Rectal smooth muscle tissue (tissue), 1 donor: ENCODE measurements around the gene ENTPD8.
"Not testable (repeated sequence)": the region's sequence is repeated elsewhere in the genome, so short reads cannot be mapped to it uniquely, and the experiment has no call there.

Source experiments
- H3K27ac ChIP-seq: one replicate; pipeline ENCODE4 v1.7.0; 2013; ENCODE audit warnings: low read depth, low read length, inconsistent platforms
- H3K27me3 ChIP-seq: one replicate; pipeline ENCODE4 v1.7.0; 2013; ENCODE audit warnings: low read length; ENCODE audit not compliant: control insufficient read depth, insufficient read depth
- H3K36me3 ChIP-seq: one replicate; pipeline ENCODE4 v1.7.0; 2013; ENCODE audit warnings: low read length; ENCODE audit not compliant: control insufficient read depth, insufficient read depth
- H3K4me1 ChIP-seq: one replicate; pipeline ENCODE4 v1.7.0; 2013; ENCODE audit warnings: low read length; ENCODE audit not compliant: control insufficient read depth, insufficient read depth
- H3K4me3 ChIP-seq: one replicate; pipeline ENCODE4 v1.7.0; 2013; ENCODE audit warnings: low read length
- H3K9ac ChIP-seq: one replicate; pipeline ENCODE4 v1.7.0; 2013; ENCODE audit warnings: low read length

Gene ENTPD8

DNA sequence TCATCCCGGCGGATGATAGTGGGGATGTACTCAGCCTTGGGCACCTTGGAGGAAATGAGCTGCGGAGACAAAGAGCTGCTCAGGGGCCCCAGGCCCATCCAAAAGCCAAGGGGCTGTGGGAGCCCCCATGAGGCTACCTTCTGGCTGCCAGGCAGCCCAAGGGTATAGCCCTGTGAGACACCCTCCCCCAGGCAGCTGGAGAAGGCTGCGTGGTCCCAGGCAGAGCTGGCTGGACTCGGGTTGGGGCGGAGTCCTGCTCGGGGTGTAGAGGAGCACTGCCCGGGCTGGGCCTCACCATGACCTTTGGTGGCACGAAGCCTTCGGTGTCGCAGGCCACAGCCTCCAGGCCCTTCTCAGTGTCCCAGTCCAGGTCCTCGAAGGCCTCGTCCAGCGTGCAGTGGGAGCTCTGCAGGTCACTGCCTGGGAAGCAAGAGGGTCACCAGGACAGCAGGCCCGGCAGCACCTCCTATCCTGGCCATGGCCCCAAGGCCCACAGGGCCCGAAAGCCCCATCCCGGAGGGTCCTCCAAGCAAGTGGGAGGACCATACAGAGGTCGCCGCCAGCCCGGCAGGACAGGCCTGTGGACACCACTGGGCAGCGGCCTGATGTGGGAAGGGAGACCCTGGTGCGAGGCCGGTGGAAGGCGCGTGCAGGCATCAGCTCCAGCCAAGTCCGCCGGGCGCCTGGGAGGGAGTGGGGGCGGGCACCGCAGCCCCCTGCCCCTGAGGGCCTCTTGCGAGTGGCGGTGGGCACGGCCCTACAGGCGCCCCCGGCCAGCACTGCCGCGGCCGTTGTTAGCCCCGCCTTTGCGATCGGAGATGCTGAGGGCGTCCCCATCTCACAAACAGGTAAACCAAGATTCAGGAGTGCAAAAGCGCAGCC is 11.8 kb upstream of the ENTPD8 start:
- H3K4me3 ChIP-seq = peak overlapping the region; percentile 63

DNA sequence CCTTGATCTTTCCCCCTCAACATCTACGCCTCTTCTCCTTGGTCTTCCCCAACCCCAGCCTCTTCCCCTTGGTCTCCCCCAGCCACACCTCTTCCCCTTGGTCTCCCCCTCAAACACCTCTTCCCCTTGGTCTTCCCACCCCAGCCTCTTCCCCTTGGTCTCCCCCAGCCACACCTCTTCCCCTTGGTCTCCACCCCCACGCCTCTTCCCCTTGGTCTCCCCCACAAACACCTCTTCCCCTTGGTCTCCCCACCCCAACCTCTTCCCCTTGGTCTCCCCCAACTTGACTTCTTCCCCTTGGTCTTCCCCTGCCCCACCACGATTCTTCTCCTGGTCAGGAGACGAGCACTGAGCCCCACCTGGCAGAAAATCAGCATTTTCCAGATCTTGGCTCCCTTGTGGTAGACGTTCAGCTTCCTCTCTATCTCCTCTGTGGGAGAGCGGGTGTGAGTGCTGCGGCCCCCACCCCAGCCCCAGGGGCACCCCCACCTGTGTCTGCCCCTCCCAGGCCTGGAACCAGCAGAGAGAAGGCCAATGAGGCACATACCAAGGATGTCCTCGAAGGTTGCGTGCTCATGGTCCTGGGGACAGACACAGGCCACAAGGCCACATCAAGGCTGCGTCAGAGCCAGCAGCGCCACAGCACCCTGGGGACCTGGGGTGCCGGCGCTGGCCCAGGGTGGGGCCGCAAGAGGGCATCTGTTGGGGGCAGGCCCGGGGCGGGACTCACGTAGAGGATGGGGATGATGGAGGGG is 11.0 kb upstream of the ENTPD8 start:
- Histone ChIP-seq H3K36me3 (peaks cover 4% of the 10 kb centered on the region), H3K27me3 (no peaks in the 10 kb centered on the region), H3K9ac (no peak overlapping the region), H3K27ac (no peak overlapping the region), H3K4me3 (no peak overlapping the region), H3K4me1 (peaks cover 9% of the 10 kb centered on the region)

More for the DNA sequence above, 11.8 kb upstream of the ENTPD8 start:
- H3K36me3 ChIP-seq = peaks cover 4% of the 10 kb centered on the region
- H3K4me1 ChIP-seq = peaks cover 11% of the 10 kb centered on the region
- H3K27me3 ChIP-seq = no peaks in the 10 kb centered on the region
- H3K27ac ChIP-seq = no peak overlapping the region
- H3K9ac ChIP-seq = no peak overlapping the region

DNA sequence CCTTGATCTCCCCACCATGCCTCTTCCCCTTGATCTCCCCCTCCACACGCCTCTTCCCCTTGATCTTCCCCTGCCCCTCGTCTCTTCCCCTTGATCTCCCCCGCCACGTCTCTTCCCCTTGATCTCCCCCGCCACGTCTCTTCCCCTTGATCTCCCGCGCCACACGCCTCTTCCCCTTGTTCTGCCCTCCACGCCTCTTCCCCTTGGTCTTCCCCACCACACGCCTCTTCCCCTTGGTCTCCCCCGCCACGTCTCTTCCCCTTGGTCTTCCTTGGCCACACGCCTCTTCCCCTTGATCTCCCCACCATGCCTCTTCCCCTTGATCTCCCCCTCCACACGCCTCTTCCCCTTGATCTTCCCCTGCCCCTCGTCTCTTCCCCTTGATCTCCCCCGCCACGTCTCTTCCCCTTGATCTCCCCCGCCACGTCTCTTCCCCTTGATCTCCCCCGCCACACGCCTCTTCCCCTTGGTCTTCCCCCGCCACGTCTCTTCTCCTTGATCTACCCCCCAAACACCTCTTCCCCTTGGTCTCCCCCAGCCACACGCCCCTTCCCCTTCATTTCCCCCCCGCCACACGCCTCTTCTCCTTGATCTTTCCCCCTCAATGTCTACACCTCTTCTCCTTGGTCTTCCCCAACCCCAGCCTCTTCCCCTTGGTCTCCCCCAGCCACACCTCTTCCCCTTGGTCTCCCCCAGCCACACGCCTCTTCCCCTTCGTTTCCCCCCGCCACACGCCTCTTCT is 10.3 kb upstream of the ENTPD8 start:
- H3K4me3 ChIP-seq, H3K9ac ChIP-seq, H3K4me1 ChIP-seq, H3K36me3 ChIP-seq, H3K27ac ChIP-seq, H3K27me3 ChIP-seq: not testable (repeated sequence)

DNA sequence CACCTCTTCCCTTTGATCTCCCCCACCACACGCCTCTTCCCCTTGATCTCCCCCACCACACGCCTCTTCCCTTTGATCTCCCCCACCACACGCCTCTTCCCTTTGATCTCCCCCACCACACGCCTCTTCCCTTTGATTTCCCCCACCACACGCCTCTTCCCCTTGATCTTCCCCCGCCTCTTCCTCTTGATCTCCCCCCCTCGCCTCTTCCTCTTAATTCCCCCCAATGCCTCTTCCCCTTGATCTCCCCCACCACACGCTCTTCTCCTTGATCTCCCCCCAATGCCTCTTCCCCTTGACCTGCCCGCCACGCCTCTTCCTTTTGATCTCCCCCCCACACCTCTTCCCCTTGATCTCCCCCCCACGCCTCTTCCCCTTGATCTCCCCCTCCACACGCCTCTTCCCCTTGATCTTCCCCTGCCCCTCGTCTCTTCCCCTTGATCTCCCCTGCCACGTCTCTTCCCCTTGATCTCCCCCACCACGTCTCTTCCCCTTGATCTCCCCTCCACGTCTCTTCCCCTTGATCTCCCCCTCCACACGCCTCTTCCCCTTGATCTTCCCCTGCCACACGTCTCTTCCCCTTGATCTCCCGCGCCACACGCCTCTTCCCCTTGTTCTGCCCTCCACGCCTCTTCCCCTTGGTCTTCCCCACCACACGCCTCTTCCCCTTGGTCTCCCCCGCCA is 9.5 kb upstream of the ENTPD8 start:
- not testable (repeated sequence) for H3K27me3 ChIP-seq, H3K27ac ChIP-seq

DNA sequence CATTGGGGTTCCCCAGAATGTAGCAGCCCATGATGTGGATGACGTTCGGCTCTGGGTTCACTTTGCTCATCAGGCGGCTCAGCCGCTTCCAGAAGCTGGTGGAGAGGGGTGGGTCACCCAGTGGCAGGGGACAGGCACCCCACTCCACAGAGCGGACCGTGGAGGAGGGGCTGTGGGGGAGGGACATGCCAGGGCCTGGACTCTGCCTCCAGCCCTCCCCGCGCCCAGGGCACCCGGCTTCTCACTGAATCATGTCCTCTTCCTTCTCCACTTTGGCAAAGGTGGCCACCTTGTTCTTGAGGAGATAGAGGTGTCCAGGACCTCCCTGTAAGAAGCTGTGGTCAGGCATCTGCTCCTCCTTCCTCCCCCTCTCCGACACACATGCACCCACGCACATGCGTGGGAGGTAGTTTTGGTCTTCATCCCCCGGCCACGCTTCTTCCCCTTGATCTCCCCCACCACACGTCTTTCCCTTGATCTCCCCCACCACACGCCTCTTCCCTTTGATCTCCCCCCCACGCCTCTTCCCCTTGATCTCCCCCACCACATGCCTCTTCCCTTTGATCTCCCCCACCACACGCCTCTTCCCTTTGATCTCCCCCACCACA is 8.9 kb upstream of the ENTPD8 start:
- no peak overlapping the region for H3K9ac ChIP-seq
- H3K27ac ChIP-seq = no peak overlapping the region
- H3K27me3 ChIP-seq = no peaks in the 10 kb centered on the region
- H3K36me3 ChIP-seq = peaks cover 4% of the 10 kb centered on the region
- peaks cover 9% of the 10 kb centered on the region for H3K4me1 ChIP-seq
- no peak overlapping the region for H3K4me3 ChIP-seq

More for the DNA sequence above, 9.5 kb upstream of the ENTPD8 start:
- H3K4me1 ChIP-seq, H3K4me3 ChIP-seq, H3K36me3 ChIP-seq, H3K9ac ChIP-seq: not testable (repeated sequence)

DNA sequence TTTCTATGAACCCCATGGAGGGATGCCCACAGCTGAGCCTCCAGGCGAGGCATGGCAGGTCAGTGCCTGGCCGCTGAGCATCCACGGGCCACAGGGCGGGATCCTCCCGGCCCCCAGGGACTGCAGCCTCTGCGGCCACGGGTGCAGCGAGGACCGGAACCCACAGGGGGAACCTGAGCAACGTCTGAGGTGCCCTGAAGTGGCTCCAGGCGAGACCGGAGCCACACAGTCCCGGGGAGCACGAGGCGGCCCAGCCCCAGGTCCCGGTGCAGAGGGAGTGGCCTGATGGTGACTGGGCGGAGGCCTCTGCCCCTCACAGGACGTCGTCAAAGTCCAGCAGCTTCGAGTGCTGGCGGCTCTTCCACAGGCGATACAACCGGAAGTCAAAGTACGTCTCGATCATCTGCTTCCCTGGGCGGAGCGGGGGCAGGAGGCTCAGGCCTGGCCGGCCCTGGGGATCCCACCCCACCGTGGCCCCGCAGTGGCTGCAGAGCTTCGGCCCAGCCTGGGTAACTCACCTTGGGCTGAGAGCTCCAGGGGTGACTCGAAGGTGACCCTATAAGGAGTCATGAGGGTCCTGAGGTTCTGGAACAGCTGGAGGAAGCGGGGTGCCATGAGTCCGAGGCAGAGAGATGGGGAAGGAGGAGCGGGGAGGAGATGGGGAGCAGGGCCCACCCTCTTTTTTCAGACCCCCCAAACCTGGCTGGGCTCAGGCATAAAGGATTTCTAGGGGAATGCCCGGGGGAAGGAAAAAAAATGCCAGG is 8.1 kb upstream of the ENTPD8 start:
- Histone ChIP-seq H3K9ac (no peak overlapping the region), H3K4me3 (no peak overlapping the region), H3K27ac (no peak overlapping the region), H3K36me3 (peaks cover 4% of the 10 kb centered on the region), H3K27me3 (no peaks in the 10 kb centered on the region), H3K4me1 (peaks cover 3% of the 10 kb centered on the region)

DNA sequence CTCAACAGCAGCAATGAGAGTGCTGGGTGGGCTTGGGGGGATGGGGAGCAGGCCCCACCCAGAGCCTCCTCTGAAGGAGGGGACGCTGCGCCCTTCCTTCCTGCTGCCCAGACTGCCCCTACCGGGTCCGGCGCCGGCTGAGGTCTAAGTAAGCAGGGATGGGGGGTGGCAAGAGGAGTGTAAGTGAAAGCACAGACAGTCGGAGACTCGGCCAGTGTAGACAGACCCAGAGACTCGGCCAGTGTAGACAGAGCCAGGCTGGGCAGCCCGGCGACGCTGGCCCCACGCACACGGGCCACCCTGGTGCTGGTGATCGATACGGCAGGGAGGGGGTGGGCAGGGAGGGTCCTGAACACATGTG is 7.4 kb upstream of the ENTPD8 start:
- Histone ChIP-seq H3K27ac (no peak overlapping the region), H3K9ac (no peak overlapping the region), H3K4me3 (no peak overlapping the region), H3K4me1 (peaks cover 3% of the 10 kb centered on the region), H3K36me3 (peaks cover 4% of the 10 kb centered on the region), H3K27me3 (no peaks in the 10 kb centered on the region)

DNA sequence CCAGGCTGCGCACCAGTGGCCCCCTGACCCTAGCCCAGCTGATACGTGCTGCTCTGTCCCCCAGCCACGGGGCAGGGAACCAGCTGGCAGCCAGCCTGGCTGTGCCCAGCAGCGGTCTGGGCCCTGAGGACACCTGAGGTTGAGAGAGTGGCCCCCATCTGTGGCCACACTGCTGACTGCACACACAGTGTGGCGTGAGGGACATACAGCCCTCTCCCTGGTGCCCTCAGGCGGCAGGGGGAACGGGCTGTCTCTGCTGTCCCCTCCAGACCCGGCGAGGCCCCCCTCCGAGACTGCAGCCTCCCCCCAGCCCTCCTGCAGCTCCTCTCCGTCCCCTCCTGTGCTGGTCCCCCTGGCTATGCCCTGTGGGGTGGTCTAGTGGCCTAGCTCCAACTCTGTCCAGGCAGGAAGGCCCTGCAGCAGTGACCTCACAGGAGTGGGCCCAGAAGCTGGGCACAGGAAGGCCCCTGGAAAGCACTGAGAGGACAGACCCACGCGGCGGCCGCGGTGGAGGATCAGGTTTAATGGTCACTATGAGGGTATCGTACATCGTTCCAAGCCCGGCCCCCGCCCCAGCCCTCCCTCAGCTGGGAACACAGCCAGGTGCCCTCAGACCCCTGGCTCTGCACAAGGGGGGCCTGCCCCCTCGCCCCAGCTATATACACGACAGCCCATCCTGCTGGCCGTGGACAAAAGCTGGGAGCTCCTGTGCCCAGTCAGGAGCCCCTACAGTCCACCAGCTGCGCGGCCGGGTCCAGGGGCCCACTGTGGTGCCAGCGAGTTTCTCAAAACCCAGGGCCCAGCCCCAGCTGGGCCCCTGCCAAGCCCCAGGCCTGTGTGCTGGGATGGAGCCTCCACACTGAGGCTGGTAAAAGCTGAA is 6.8 kb upstream of the ENTPD8 start:
- Histone ChIP-seq H3K4me3 (no peak overlapping the region), H3K27me3 (no peaks in the 10 kb centered on the region), H3K27ac (no peak overlapping the region), H3K36me3 (peaks cover 4% of the 10 kb centered on the region), H3K9ac (no peak overlapping the region), H3K4me1 (no peaks in the 10 kb centered on the region)

DNA sequence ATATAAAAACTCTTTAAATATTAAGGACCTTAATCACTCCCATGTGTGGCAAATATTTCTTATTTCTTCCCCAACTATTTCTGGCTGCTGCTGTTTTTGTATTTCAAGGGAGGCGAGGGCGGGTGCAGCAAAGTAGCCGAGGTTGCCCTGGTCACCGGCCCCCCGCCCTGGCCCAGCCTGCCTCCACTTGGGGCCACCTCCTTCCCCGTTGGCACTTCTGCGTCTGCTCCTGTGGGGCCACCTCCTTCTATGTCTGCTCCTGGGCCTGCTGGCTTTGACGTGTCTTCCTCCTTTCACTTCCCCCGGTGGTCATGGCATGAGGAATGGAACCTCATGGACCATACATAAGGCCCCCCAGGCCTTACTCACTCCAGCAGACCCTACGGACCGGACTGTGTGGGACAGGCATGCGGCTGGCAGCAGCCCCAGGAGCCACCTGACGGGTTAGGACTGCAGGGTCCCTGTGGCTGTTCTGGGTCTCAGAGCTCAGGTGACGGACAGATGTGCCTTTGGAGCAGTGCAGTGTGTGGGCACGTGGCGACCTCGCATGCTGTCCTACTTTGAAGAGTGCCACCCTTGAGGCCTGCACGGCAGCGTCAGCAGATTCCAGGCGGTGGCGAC is 5.8 kb upstream of the ENTPD8 start:
- Histone ChIP-seq H3K4me3 (no peak overlapping the region), H3K36me3 (no peaks in the 10 kb centered on the region), H3K9ac (no peak overlapping the region), H3K4me1 (no peaks in the 10 kb centered on the region), H3K27me3 (no peaks in the 10 kb centered on the region), H3K27ac (no peak overlapping the region)

DNA sequence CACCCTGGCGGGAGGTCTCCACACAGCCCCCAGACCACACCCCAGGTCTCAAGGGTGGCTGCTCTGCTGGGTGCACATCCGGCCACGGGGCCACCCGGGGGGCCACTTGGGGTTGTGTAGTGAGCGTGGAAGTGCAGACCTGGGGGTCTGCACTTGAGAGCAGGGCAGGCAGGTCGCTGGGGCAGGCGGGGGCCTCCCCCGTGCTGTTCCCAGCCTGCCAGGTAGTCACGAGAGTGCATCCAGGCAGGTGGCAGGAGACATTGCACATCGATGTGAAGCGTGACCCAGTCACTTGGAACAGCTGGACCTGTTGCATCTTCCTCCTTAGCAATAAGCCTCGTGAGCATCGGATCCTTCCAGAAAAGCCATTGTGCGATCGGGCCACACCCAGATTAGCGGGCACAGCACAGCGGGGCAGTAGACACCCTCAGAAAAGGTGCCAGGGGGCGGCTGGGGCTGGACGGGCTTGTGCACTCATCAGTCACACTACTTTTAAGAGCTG is 4.8 kb upstream of the ENTPD8 start:
- Histone ChIP-seq H3K9ac (no peak overlapping the region), H3K36me3 (no peaks in the 10 kb centered on the region), H3K4me1 (no peaks in the 10 kb centered on the region), H3K27ac (no peak overlapping the region), H3K27me3 (no peaks in the 10 kb centered on the region), H3K4me3 (no peak overlapping the region)
